Hepatocyte (in vitro differentiated cells): ENCODE results near the gene FOXO3.

ENCODE experiments used
- CTCF ChIP-seq: fragments of 200-600 bp; sonication (generic); IDR thresholded peaks from 2 replicates; pipeline ENCODE4 v1.5.1; 2016; ENCODE audit warnings: antibody characterized with exemption, mild to moderate bottlenecking; ENCODE audit not compliant: poor library complexity
- EZH2 ChIP-seq: fragments of 200-600 bp; sonication (generic); IDR thresholded peaks from 2 replicates; pipeline ENCODE4 v1.6.1; 2016; ENCODE audit warnings: antibody characterized with exemption, mild to moderate bottlenecking, borderline replicate concordance

GRCh38 chr6:108661430-108661829 is 100.7 kb downstream of the FOXO3 start:
- no peak for TF ChIP-seq CTCF
- TF ChIP-seq EZH2 = no peak
